ENCODE measurements around the gene SETD2. TPM values are rescaled to one million over a fixed set of nuclear protein-coding genes. Genes with fewer than 3 reads are reported as not detected.

The SETD2 gene
- total RNA-seq, 1 experiment from 2014 or later = 60.8 TPM

DNA sequence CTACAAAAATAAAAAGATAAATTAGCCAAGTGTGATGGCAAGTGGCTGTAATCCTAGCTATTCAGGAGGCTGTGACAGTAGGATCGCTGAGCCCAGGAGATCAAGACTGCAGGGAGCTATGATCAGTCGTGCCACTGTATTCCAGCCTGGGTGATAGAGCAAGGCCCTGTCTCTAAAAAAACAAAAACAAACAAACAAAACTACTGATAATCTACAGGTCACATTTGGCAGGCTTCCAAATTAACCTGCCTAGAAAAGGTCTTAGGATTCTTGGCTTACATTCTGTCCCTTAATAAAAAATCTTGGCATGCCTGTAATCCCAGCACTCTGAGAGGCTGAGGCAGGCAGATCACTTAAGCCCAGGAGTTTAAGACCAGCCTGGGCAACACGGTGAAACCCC lies 33.4 kb upstream of the SETD2 start:
- WGBS (ENCODE audit: extremely low coverage, insufficient read length, low lambda C conversion rate) = no CpG with 5 or more reads among the region's 3 CpGs
- Histone ChIP-seq H3K9me3 (ENCODE audit: control insufficient read depth, low read depth, low read length) (no peaks in the 10 kb centered on the region), H3K18ac (ENCODE audit: insufficient read length, low read depth, low read length) (no peak overlapping the region)

More for the DNA sequence above, 33.4 kb upstream of the SETD2 start:
- H3K27me3 ChIP-seq (ENCODE audit: insufficient read depth, low read length) = no peaks in the 10 kb centered on the region
- no peak overlapping the region for H4K8ac ChIP-seq (replicated peaks; ENCODE audit: insufficient read length, low read depth, low read length)
- no peak for DNase-seq
- no peak overlapping the region for H2BK5ac ChIP-seq (ENCODE audit: insufficient read length, low read length)
- no peaks in the 10 kb centered on the region for H3K4me1 ChIP-seq (ENCODE audit: insufficient read depth, low read length)
- no peak overlapping the region for H2BK15ac ChIP-seq (ENCODE audit: low read depth, low read length)
- no peaks in the 10 kb centered on the region for H3K23me2 ChIP-seq (ENCODE audit: insufficient read length, low read depth, low read length, poor library complexity, severe bottlenecking)
- H4K20me1 ChIP-seq (ENCODE audit: control insufficient read depth, insufficient read depth, insufficient read length) = no peaks in the 10 kb centered on the region
- H3K9ac ChIP-seq (ENCODE audit: extremely low read depth, insufficient read length, low read length) = no peak overlapping the region
- no peak overlapping the region for H3K4ac ChIP-seq (ENCODE audit: low read depth, low read length)
- no peak overlapping the region for H3K56ac ChIP-seq (ENCODE audit: insufficient read length, low read depth, low read length)
- no peak overlapping the region for H2BK120ac ChIP-seq (ENCODE audit: low read depth, low read length, poor library complexity, severe bottlenecking)
- H3K27ac Mint-ChIP-seq = peak overlapping the region in 2 of 3 experiments; percentile 74 to 79; a peak in 3 of 7 replicates
- no peak overlapping the region for H3K23ac ChIP-seq (ENCODE audit: insufficient read length, low read depth, low read length)
- no peak overlapping the region for H2AFZ ChIP-seq (ENCODE audit: low read length)
- H3K9me3 Mint-ChIP-seq = no peaks in the 10 kb centered on the region
- no peak overlapping the region for H2BK20ac ChIP-seq (ENCODE audit: low read depth, low read length, poor library complexity, severe bottlenecking)
- no peak overlapping the region for H3K14ac ChIP-seq (ENCODE audit: insufficient read depth, low read length)
- peaks cover 2 to 7% (median 4%) of the 10 kb centered on the region in 3 experiments; a peak in 5 of 7 replicates for H3K36me3 Mint-ChIP-seq (ENCODE audit: insufficient read depth in 1 of 3, low read depth in 3 of 3)
- H3K27me3 Mint-ChIP-seq (ENCODE audit: low read depth) = no peaks in the 10 kb centered on the region; the same call in 1 of the 2 replicates
- TF ChIP-seq, protein P1, sequence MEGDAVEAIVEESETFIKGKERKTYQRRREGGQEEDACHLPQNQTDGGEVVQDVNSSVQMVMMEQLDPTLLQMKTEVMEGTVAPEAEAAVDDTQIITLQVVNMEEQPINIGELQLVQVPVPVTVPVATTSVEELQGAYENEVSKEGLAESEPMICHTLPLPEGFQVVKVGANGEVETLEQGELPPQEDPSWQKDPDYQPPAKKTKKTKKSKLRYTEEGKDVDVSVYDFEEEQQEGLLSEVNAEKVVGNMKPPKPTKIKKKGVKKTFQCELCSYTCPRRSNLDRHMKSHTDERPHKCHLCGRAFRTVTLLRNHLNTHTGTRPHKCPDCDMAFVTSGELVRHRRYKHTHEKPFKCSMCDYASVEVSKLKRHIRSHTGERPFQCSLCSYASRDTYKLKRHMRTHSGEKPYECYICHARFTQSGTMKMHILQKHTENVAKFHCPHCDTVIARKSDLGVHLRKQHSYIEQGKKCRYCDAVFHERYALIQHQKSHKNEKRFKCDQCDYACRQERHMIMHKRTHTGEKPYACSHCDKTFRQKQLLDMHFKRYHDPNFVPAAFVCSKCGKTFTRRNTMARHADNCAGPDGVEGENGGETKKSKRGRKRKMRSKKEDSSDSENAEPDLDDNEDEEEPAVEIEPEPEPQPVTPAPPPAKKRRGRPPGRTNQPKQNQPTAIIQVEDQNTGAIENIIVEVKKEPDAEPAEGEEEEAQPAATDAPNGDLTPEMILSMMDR (conservative IDR thresholded peaks at IDR 0.05) = no peak
- H3K4me1 Mint-ChIP-seq = no peaks in the 10 kb centered on the region
- H2BK12ac ChIP-seq (ENCODE audit: insufficient read length, low read depth, low read length) = no peak overlapping the region
- H4K91ac ChIP-seq (ENCODE audit: insufficient read length, low read depth, low read length) = no peak overlapping the region
- no peak overlapping the region for H3K27ac ChIP-seq (ENCODE audit: insufficient read length, low read depth, low read length)
- no peak overlapping the region for H3K4me2 ChIP-seq (ENCODE audit: insufficient read depth, insufficient read length, low read length)
- H4K5ac ChIP-seq (ENCODE audit: insufficient read length, low read depth, low read length) = no peak overlapping the region
- H2AK5ac ChIP-seq (ENCODE audit: insufficient read length, low read length) = no peak overlapping the region
- H3T11ph ChIP-seq (ENCODE audit: low read length) = no peak overlapping the region
- H3K79me1 ChIP-seq (ENCODE audit: insufficient read depth, low read depth, low read length, poor library complexity, severe bottlenecking) = no peaks in the 10 kb centered on the region
- H3K79me2 ChIP-seq (ENCODE audit: insufficient read depth, low read length) = no peaks in the 10 kb centered on the region
- no peak overlapping the region for H3K4me3 Mint-ChIP-seq

Data from H9 (cell line).